Fibroblast of villous mesenchyme (primary cell): ENCODE measurements around the gene PRRT3. TPM values are rescaled to one million over a fixed set of nuclear protein-coding genes. Genes with fewer than 3 reads are reported as not detected.
A peak's percentile ranks its signal among the peaks of the same experiment; 100 is the strongest.

Experiments used
- DNase-seq: peaks from one replicate; pipeline ENCODE4 v3.0.0-alpha.2; 2010; ENCODE audit warnings: low read depth
- H3K4me3 ChIP-seq: 2 replicates; pipeline ENCODE4 v1.5.1; 2011; ENCODE audit warnings: low read depth, mild to moderate bottlenecking, low read length
- total RNA-seq: library from RNA; depleted of rRNA; stranded (reverse); fragments of >200 nt; gene quantifications from 2 replicates; pipeline ENCODE4 v1.2.3, GENCODE V29; 2012
- TF ChIP-seq, protein P1 (sequence below): IDR thresholded peaks from 2 replicates; pipeline ENCODE4 v1.5.1; 2012; ENCODE audit warnings: low read depth, mild to moderate bottlenecking, low read length; ENCODE audit not compliant: insufficient read depth

PRRT3 gene
- total RNA-seq, 1 donor = 3.5 TPM

DNA sequence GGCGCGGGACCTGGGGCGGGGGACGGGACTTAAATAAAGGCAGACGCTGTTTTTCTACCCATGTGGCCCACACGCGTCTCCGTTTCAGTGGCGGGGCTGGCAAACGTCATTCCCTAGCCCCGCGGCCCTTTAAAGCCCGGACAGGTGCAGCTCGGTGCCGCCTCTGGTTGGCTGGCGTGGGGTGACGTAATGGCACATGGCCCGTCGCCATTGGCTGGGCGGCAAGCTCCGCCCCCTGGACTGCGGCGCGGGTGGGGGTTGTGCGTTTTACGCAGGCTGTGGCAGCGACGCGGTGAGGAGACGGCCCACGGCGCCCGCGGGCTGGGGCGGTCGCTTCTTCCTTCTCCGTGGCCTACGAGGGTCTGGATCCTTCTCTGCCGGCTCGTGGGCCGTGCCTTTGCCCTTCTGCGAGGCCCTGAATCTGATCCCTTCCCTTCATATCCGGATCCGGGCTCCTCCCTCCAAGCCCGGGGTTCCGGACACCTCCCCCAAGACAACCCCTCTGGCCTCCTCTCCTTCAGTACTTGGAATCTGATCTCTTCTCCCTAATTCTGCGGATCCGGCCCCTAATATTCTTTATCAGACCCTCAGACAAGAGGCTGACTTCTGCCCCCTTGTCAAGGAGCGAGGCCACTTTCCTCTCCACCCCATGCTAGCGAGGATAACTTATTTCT lies 18.5 kb downstream of the PRRT3 start, which contains the start of gene CRELD1:
CRELD1 (plus strand) TSS at position 274 of the 674 bp plus-strand sequence. CDS start 605 bp downstream, outside the sequence.
- TF ChIP-seq, protein P1, sequence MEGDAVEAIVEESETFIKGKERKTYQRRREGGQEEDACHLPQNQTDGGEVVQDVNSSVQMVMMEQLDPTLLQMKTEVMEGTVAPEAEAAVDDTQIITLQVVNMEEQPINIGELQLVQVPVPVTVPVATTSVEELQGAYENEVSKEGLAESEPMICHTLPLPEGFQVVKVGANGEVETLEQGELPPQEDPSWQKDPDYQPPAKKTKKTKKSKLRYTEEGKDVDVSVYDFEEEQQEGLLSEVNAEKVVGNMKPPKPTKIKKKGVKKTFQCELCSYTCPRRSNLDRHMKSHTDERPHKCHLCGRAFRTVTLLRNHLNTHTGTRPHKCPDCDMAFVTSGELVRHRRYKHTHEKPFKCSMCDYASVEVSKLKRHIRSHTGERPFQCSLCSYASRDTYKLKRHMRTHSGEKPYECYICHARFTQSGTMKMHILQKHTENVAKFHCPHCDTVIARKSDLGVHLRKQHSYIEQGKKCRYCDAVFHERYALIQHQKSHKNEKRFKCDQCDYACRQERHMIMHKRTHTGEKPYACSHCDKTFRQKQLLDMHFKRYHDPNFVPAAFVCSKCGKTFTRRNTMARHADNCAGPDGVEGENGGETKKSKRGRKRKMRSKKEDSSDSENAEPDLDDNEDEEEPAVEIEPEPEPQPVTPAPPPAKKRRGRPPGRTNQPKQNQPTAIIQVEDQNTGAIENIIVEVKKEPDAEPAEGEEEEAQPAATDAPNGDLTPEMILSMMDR = no peak
- peak within 1 kb of the TSS; percentile 84 for H3K4me3 ChIP-seq
- DNase-seq = peak; percentile 91

DNA sequence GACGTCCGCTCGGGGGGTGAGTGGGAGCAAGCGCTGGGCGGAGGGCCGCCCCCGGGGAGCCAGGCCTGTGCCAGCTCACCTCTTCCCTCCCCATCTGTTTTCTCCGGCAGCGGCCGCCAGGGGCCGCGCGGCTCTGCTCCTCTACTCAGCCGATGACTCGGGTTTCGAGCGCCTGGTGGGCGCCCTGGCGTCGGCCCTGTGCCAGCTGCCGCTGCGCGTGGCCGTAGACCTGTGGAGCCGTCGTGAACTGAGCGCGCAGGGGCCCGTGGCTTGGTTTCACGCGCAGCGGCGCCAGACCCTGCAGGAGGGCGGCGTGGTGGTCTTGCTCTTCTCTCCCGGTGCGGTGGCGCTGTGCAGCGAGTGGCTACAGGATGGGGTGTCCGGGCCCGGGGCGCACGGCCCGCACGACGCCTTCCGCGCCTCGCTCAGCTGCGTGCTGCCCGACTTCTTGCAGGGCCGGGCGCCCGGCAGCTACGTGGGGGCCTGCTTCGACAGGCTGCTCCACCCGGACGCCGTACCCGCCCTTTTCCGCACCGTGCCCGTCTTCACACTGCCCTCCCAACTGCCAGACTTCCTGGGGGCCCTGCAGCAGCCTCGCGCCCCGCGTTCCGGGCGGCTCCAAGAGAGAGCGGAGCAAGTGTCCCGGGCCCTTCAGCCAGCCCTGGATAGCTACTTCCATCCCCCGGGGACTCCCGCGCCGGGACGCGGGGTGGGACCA lies 19.2 kb downstream of the PRRT3 start:
- peak; percentile 71 for DNase-seq
- TF ChIP-seq, protein P1 = peak; percentile 76
- peak overlapping the region; percentile 84 for H3K4me3 ChIP-seq

DNA sequence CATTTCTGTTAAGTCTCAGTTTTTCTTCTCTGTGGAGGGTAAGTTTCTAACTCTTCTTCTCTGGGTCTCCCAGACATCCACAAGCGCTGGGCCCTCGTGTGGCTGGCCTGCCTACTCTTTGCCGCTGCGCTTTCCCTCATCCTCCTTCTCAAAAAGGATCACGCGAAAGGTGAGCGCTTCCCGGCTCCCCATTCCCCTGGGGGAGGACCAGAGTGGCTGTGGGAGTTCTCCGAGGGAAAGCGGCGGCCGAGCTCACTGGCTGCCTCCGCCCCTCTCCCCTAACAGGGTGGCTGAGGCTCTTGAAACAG lies 19.7 kb downstream of the PRRT3 start:
- peak overlapping the region; percentile 84 for H3K4me3 ChIP-seq
- TF ChIP-seq, protein P1 = no peak
- DNase-seq = no peak

DNA sequence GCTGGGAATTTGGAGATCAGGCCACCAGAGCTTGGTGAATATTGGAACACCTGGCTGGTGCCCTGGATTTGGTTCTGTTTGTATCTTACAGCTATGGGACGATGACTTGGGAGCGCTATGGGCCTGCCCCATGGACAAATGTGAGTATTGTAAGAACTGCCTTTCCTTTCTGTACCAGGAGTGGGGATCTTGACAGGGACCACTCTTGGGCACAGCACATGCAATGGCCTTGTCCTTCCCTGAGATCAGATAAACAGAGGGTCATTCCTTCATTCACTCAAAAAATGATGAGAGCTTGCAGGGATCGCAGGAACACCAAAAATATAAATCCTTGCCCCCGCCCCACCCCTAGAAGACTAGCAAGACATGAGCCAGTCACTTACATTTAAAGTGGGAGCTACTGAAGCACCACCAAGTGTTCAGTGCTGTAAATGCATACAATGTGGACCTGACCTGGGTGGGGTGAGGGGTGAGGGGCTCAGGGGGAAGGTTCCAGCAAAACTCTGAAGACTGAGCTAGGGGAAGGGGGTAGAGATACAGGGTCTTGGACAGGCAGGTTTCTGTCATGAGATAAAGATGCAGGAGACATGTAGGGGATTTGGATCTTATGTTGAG lies 21.3 kb downstream of the PRRT3 start:
- H3K4me3 ChIP-seq = no peak overlapping the region
- no peak for DNase-seq
- TF ChIP-seq, protein P1 = no peak

DNA sequence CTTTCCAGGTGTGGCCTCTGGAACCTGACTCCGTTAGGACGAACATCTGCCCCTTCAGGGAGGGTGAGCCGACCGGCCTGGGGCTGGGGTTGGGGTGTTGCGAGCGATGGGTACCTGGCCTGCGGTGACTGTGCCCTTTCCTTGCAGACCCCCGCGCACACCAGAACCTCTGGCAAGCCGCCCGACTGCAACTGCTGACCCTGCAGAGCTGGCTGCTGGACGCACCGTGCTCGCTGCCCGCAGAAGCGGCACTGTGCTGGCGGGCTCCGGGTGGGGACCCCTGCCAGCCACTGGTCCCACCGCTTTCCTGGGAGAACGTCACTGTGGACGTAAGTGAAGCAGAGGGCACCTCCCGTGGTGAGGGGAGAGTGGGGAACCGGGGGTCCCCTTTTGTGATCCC lies 24.1 kb downstream of the PRRT3 start:
- no peak for DNase-seq
- H3K4me3 ChIP-seq = no peak overlapping the region
- TF ChIP-seq, protein P1 = no peak

DNA sequence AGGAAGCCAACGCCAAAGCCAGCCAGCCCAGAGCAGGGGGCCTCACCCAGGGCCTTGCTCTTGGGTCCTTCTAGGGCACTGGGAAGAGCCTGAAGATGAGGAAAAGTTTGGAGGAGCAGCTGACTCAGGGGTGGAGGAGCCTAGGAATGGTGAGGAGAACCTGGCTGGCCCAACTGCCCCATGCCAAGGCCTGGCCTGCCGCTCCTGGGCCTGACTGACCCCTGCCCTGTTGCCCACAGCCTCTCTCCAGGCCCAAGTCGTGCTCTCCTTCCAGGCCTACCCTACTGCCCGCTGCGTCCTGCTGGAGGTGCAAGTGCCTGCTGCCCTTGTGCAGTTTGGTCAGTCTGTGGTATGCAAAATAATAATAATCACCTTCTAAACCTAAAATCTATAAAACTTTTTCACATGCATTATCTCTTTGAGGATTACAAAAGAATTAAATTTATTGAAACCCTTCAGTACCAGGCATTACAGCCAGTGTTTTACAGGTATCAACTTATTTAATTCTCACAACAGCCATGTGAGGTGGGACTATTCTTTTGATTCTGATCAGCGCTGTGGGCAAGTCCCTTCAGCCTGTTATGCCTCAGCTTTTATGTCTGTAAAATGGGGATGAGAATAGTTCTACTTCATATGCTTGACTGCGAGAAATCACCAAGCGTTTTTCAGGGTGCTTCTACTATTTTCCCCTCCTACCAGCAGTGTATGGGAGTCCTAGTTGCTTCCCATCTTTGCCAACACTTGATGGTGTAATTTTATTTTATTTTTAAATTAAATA lies 33.8 kb downstream of the PRRT3 start:
- DNase-seq = no peak
- TF ChIP-seq, protein P1 = no peak
- no peak overlapping the region for H3K4me3 ChIP-seq
